ENCODE data around the gene PBRM1. TPM values are rescaled to one million over a fixed set of nuclear protein-coding genes. Genes with fewer than 3 reads are reported as not detected.

The PBRM1 gene
- total and polyA plus RNA-seq, 2 experiments from 2014 or later = 57.5 to 72.5 TPM

DNA sequence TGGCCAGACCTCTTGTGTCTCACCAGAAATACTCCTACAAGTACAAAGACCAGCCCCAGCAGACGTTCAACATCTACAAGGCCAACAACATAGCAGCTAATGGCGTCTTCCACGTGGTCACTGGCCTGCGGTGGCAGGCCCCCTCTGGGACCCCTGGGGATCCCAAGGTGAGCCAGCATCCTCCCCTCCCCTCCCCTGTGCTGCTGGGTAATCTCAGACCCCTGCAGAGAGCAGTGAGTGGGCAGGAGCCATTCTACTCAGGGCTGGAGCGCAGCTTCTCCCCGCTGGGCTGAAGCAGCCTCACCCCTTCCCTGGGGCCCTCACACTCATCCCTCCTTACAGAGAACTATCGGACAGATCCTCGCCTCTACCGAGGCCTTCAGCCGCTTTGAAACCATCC, 180.7 kb downstream of the PBRM1 start:
- no peaks in the 10 kb centered on the region for H4K20me1 ChIP-seq (replicated peaks; ENCODE audit: insufficient read depth)
- no peaks in the 10 kb centered on the region for H3K27me3 ChIP-seq (ENCODE audit: insufficient read depth)
- Mint-ChIP-seq H3K9me3 (no peaks in the 10 kb centered on the region), H3K4me1 (peaks cover 6% of the 10 kb centered on the region; the same call in 2 of the 3 replicates), H3K4me3 (no peak overlapping the region), H3K27me3 (ENCODE audit: insufficient read depth, low read depth, poor library complexity) (peaks cover 3% of the 10 kb centered on the region), H3K36me3 (ENCODE audit: low read depth) (no peaks in the 10 kb centered on the region), H3K27ac (no peak overlapping the region)
- TF ChIP-seq ZNF462 (CRISPR knock-in tag; IDR thresholded peaks at IDR 0.05) (no peak), JUNB (IDR thresholded peaks at IDR 0.05; ENCODE audit: unreplicated experiment) (no peak), ZNF331 (CRISPR knock-in tag; IDR thresholded peaks at IDR 0.05; ENCODE audit: low read depth) (no peak)
- TF ChIP-seq, protein P1, sequence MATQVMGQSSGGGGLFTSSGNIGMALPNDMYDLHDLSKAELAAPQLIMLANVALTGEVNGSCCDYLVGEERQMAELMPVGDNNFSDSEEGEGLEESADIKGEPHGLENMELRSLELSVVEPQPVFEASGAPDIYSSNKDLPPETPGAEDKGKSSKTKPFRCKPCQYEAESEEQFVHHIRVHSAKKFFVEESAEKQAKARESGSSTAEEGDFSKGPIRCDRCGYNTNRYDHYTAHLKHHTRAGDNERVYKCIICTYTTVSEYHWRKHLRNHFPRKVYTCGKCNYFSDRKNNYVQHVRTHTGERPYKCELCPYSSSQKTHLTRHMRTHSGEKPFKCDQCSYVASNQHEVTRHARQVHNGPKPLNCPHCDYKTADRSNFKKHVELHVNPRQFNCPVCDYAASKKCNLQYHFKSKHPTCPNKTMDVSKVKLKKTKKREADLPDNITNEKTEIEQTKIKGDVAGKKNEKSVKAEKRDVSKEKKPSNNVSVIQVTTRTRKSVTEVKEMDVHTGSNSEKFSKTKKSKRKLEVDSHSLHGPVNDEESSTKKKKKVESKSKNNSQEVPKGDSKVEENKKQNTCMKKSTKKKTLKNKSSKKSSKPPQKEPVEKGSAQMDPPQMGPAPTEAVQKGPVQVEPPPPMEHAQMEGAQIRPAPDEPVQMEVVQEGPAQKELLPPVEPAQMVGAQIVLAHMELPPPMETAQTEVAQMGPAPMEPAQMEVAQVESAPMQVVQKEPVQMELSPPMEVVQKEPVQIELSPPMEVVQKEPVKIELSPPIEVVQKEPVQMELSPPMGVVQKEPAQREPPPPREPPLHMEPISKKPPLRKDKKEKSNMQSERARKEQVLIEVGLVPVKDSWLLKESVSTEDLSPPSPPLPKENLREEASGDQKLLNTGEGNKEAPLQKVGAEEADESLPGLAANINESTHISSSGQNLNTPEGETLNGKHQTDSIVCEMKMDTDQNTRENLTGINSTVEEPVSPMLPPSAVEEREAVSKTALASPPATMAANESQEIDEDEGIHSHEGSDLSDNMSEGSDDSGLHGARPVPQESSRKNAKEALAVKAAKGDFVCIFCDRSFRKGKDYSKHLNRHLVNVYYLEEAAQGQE (IDR thresholded peaks at IDR 0.05; ENCODE audit: unreplicated experiment) = no peak
- ATAC-seq = no peak
- no peak overlapping the region for H3K4me3 ChIP-seq
- H3K9me2 ChIP-seq (ENCODE audit: insufficient read depth) = no peaks in the 10 kb centered on the region
- no peaks in the 10 kb centered on the region for H3K4me1 ChIP-seq (ENCODE audit: insufficient read depth)
- no peaks in the 10 kb centered on the region for H3K79me2 ChIP-seq (replicated peaks; ENCODE audit: insufficient read depth)
- no peak for DNase-seq (ENCODE audit: low spot score)
- no peak overlapping the region for H3K4me2 ChIP-seq
- H3K36me3 ChIP-seq (ENCODE audit: insufficient read depth) = no peaks in the 10 kb centered on the region
- no peaks in the 10 kb centered on the region for H3F3A ChIP-seq (replicated peaks; ENCODE audit: low read depth)
- no peak overlapping the region for H3K27ac ChIP-seq (ENCODE audit: low read depth)
- no peak overlapping the region for H2AFZ ChIP-seq

Measured in GM23338 (cell line).